Caco-2 (cell line): ENCODE results near the gene MPPED1. TPM values are rescaled to one million over a fixed set of nuclear protein-coding genes. Genes with fewer than 3 reads are reported as not detected.

Source experiments
- BruUV-seq: library from RNA; stranded (reverse); fragments of 400-500 nt; replicated peaks from 2 replicates; lab custom pipeline; 2021; lab: Mats Ljungman, UMichigan
- CTCF ChIA-PET: fragments of 300-600 bp; sonication (Branson Sonifier 250); formaldehyde crosslinking; loops from one replicate; lab custom pipeline; 2022; ENCODE audit warnings: antibody characterized with exemption; lab: Charles Lee
- POLR2A ChIA-PET: fragments of 300-600 bp; sonication (Branson Sonifier 250); formaldehyde crosslinking; loops from one replicate; lab custom pipeline; 2022; ENCODE audit warnings: antibody characterized with exemption; lab: Charles Lee
- DNase-seq, 2 experiments: peaks; one replicate each; pipeline versions ENCODE4 v3.0.0 to v3.0.0-alpha.2; 2020 to 2022
- H3K27me3 ChIP-seq: replicated peaks from 2 replicates; pipeline ENCODE4 v1.6.0; 2011; ENCODE audit warnings: low read length; ENCODE audit not compliant: control insufficient read depth, insufficient read depth
- H3K36me3 ChIP-seq: 2 replicates; pipeline ENCODE4 v1.5.1; 2011; ENCODE audit warnings: low read length; ENCODE audit not compliant: control insufficient read depth, insufficient read depth
- H3K4me1 ChIP-seq: fragments of 250-450 bp; sonication (Bioruptor Pico); 2 replicates; pipeline ENCODE4 v1.5.1; 2020; ENCODE audit warnings: mild to moderate bottlenecking
- H3K4me3 ChIP-seq: 2 replicates; pipeline ENCODE4 v1.5.1; 2011; ENCODE audit warnings: low read depth, mild to moderate bottlenecking, control low read depth, low read length
- H3K9me3 ChIP-seq: fragments of 250-450 bp; sonication (Bioruptor Pico); 2 replicates; pipeline ENCODE4 v1.5.1; 2020; ENCODE audit warnings: mild to moderate bottlenecking, moderate library complexity
- H3K27ac Mint-ChIP-seq: one replicate; pipeline ENCODE4 v1.8.0; 2022; ENCODE audit warnings: mixed read lengths; ENCODE audit not compliant: unreplicated experiment
- H3K27me3 Mint-ChIP-seq: one replicate; pipeline ENCODE4 v1.8.0; 2022; ENCODE audit warnings: mixed read lengths; ENCODE audit not compliant: insufficient read depth, unreplicated experiment
- H3K36me3 Mint-ChIP-seq: one replicate; pipeline ENCODE4 v1.8.0; 2022; ENCODE audit warnings: mild to moderate bottlenecking, mixed read lengths; ENCODE audit not compliant: insufficient read depth, unreplicated experiment
- H3K4me1 Mint-ChIP-seq: one replicate; pipeline ENCODE4 v1.8.0; 2022; ENCODE audit warnings: low read depth, mixed read lengths; ENCODE audit not compliant: unreplicated experiment
- H3K4me3 Mint-ChIP-seq: one replicate; pipeline ENCODE4 v1.8.0; 2022; ENCODE audit warnings: mild to moderate bottlenecking, moderate library complexity, mixed read lengths; ENCODE audit not compliant: unreplicated experiment
- H3K9me3 Mint-ChIP-seq: one replicate; pipeline ENCODE4 v1.8.0; 2022; ENCODE audit warnings: mixed read lengths; ENCODE audit not compliant: unreplicated experiment
- CTCF ChIP-seq, 2 experiments: fragments of 200-600 bp in 1 of 2; IDR thresholded peaks; 1 replicate in 1 of 2; 2 replicates in 1 of 2; pipeline versions ENCODE4 v1.5.1 to v1.8.0; 2011 to 2022; ENCODE audit warnings: antibody characterized with exemption in 1 of 2, control low read depth in 1 of 2, inconsistent platforms in 1 of 2, low read depth in 1 of 2, low read length in 1 of 2, mild to moderate bottlenecking in 1 of 2, moderate library complexity in 1 of 2; ENCODE audit not compliant: insufficient read depth in 1 of 2, severe bottlenecking in 1 of 2, unreplicated experiment in 1 of 2
- intact Hi-C: fragments of 100-400 bp; cut with micrococcal nuclease; formaldehyde crosslinking; loops from one replicate; pipeline ENCODE4 v1.10.0; 2022; ENCODE audit not compliant: unreplicated experiment
- total RNA-seq: library from RNA; stranded (reverse); gene quantifications from 2 replicates; pipeline ENCODE4 v1.2.3, GENCODE V29; 2022

The MPPED1 gene
- total RNA-seq, 1 experiment from 2014 or later, result not detected

- H3K36me3 Mint-ChIP-seq, result no peaks in the 10 kb centered on the region
- BruUV-seq, result no TSS peak
- ChIA-PET CTCF (no interaction called here), POLR2A (interaction anchor here (0.6 kb wide), 1 partner anchor 89 kb away, joined by 12 read pairs; no protein-coding TSS in a partner anchor)
- no peaks in the 10 kb centered on the region for H3K4me1 Mint-ChIP-seq
- H3K4me3 ChIP-seq, result no peak overlapping the region
- peaks cover 12% of the 10 kb centered on the region for H3K27me3 Mint-ChIP-seq
- H3K27me3 ChIP-seq, result no peaks in the 10 kb centered on the region
- DNase-seq, result no peak
- H3K9me3 Mint-ChIP-seq, result no peaks in the 10 kb centered on the region
- intact Hi-C loops, result no loop called here
- H3K27ac Mint-ChIP-seq, result no peak overlapping the region
- TF ChIP-seq CTCF (IDR thresholded peaks at IDR 0.05; ENCODE audit: insufficient read depth in 1 of 2, low read depth in 1 of 2, low read length in 1 of 2, severe bottlenecking in 1 of 2, unreplicated experiment in 1 of 2), result no peak
- no peaks in the 10 kb centered on the region for H3K4me1 ChIP-seq
- no peaks in the 10 kb centered on the region for H3K36me3 ChIP-seq
- no peak overlapping the region for H3K4me3 Mint-ChIP-seq
- no peaks in the 10 kb centered on the region for H3K9me3 ChIP-seq
Observed at GRCh38 chr22:43408009-43408408, 3.8 kb upstream of the MPPED1 start.

GRCh38 chr22:43409046-43409445, 2.8 kb upstream of the MPPED1 start:
- no TSS peak for BruUV-seq
- Histone ChIP-seq H3K4me1 (no peaks in the 10 kb centered on the region), H3K4me3 (no peak overlapping the region), H3K27me3 (no peaks in the 10 kb centered on the region), H3K36me3 (no peaks in the 10 kb centered on the region), H3K9me3 (no peaks in the 10 kb centered on the region)
- no peak for DNase-seq
- TF ChIP-seq CTCF (IDR thresholded peaks at IDR 0.05; ENCODE audit: insufficient read depth in 1 of 2, low read depth in 1 of 2, low read length in 1 of 2, severe bottlenecking in 1 of 2, unreplicated experiment in 1 of 2), result no peak
- Mint-ChIP-seq H3K27me3 (peaks cover 20% of the 10 kb centered on the region), H3K27ac (no peak overlapping the region), H3K4me3 (no peak overlapping the region), H3K4me1 (no peaks in the 10 kb centered on the region), H3K9me3 (no peaks in the 10 kb centered on the region), H3K36me3 (no peaks in the 10 kb centered on the region)
- POLR2A ChIA-PET, result no interaction called here
- CTCF ChIA-PET, result no interaction called here
- intact Hi-C loops, result no loop called here

GRCh38 chr22:43409800-43410199, 2.0 kb upstream of the MPPED1 start:
- intact Hi-C loops, result no loop called here
- DNase-seq, result no peak
- Mint-ChIP-seq H3K4me3 (no peak overlapping the region), H3K27ac (no peak overlapping the region), H3K4me1 (no peaks in the 10 kb centered on the region), H3K27me3 (peaks cover 26% of the 10 kb centered on the region), H3K9me3 (no peaks in the 10 kb centered on the region), H3K36me3 (no peaks in the 10 kb centered on the region)
- ChIA-PET POLR2A (no interaction called here), CTCF (no interaction called here)
- H3K9me3 ChIP-seq, result no peaks in the 10 kb centered on the region
- no peak overlapping the region for H3K4me3 ChIP-seq
- TF ChIP-seq CTCF (IDR thresholded peaks at IDR 0.05; ENCODE audit: insufficient read depth in 1 of 2, low read depth in 1 of 2, low read length in 1 of 2, severe bottlenecking in 1 of 2, unreplicated experiment in 1 of 2), result no peak
- H3K4me1 ChIP-seq, result no peaks in the 10 kb centered on the region
- H3K36me3 ChIP-seq, result no peaks in the 10 kb centered on the region
- BruUV-seq, result no TSS peak
- no peaks in the 10 kb centered on the region for H3K27me3 ChIP-seq
